ENCODE data around the gene ABCA6. TPM values are rescaled to one million over a fixed set of nuclear protein-coding genes. Genes with fewer than 3 reads are reported as not detected.

Gene ABCA6
- total and polyA plus RNA-seq, 5 experiments from 2014 or later = 0.15 to 0.70 (median 0.66) TPM; not detected in 2

DNA sequence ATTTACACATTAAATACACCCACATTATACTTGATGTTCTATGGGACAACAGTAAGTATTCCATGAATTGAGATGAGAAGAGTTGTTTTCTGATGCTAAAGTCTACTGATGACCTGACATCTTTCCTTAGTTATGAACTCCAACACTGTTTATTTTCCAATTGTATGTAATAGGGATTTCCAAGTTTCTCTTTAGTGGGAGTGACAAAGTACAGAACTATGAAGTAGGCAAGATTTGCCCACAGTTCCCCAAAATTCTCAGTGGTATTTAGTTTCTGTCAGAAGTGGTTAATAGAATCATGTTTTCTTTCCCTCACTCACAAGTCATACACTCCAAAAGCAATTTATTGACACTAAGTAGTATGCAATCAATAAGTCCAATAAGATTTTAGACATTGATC lies 22.5 kb upstream of the ABCA6 start:
- POLR2A ChIA-PET = no interaction called here
- Mint-ChIP-seq H3K27me3 (no peaks in the 10 kb centered on the region), H3K27ac (no peak overlapping the region), H3K9me3 (peaks cover 0 to 10% (median 0%) of the 10 kb centered on the region in 9 donors), H3K4me1 (no peaks in the 10 kb centered on the region), H3K4me3 (no peak overlapping the region), H3K36me3 (peaks cover 0 to 7% (median 2%) of the 10 kb centered on the region in 3 donors)
- ATAC-seq (no peak), DNase-seq (no peak)

DNA sequence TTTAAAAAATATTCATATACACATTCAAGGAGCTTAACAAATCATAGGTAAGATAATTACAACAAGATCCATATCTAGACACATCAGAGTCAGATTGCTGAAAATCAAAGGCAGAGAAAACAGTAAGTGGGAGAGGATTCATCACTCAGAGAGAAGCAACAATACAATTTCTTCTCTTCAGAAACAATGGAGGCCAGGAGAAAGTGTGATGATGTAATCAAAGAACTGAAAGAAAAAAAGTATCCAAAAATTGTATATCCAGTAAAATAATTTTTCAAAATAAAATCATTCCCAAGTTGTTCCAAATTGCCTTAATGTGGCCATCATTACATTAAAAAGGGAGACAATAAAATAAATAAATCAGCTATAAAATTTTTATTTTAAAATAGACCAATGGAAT lies 17.7 kb upstream of the ABCA6 start:
- DNase-seq (no peak), ATAC-seq (no peak)
- Mint-ChIP-seq H3K27me3 (no peaks in the 10 kb centered on the region), H3K9me3 (peaks cover 0 to 3% (median 0%) of the 10 kb centered on the region in 9 donors), H3K4me1 (no peaks in the 10 kb centered on the region), H3K27ac (no peak overlapping the region), H3K36me3 (peaks cover 3 to 7% (median 4%) of the 10 kb centered on the region in 3 donors), H3K4me3 (no peak overlapping the region)
- POLR2A ChIA-PET = no interaction called here

DNA sequence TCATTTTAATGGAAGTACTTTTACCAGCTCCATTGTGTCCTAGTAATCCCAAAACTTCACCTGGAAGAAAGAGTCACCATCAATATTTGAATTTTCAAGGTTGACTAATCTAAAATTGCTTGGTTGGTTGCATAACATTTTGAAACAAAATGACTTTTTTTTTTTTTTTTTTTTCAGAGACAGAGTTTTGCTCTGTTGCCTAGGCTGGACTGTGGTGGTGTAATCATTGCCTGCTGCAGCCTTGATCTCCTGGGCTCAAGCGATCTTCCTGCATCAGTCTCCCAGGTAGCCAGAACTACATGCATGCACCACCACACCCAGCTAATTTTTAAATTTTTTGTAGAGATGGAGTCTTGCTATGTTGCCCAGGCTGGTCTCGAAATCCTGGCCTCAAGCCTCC lies 12.6 kb upstream of the ABCA6 start:
- Mint-ChIP-seq H3K36me3 (peaks cover 9 to 26% (median 16%) of the 10 kb centered on the region in 3 donors), H3K4me1 (no peaks in the 10 kb centered on the region), H3K27me3 (no peaks in the 10 kb centered on the region), H3K4me3 (no peak overlapping the region), H3K27ac (no peak overlapping the region), H3K9me3 (peaks cover 0 to 3% (median 0%) of the 10 kb centered on the region in 9 donors)
- no peak for ATAC-seq
- DNase-seq = no peak
- POLR2A ChIA-PET = no interaction called here

DNA sequence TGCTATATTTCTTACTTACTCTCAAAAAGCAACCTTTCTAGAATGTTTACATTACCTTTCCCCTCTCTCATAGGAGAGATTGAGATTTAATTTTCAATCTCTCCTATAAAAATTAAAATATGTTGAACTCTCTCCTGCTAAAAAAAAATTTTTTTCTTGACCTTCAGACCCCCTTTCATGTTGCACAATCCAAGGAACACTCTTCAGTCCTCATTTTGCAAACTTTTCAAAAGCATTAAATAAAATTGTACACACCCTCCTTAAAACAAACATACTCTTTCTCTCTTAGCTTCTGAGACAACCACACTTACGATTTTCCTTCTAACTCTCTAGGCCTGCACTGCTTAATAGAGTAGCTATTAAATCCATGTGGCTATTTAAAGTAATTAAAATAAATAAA lies 8.6 kb upstream of the ABCA6 start:
- H3K27ac Mint-ChIP-seq = no peak overlapping the region
- POLR2A ChIA-PET = no interaction called here
- peaks cover 0 to 1% (median 0%) of the 10 kb centered on the region in 5 donors for H3K27me3 Mint-ChIP-seq
- no peak for DNase-seq
- H3K9me3 Mint-ChIP-seq = no peaks in the 10 kb centered on the region
- H3K4me3 Mint-ChIP-seq = no peak overlapping the region
- H3K4me1 Mint-ChIP-seq = no peaks in the 10 kb centered on the region
- peaks cover 4 to 24% (median 16%) of the 10 kb centered on the region in 3 donors for H3K36me3 Mint-ChIP-seq
- ATAC-seq = no peak

DNA sequence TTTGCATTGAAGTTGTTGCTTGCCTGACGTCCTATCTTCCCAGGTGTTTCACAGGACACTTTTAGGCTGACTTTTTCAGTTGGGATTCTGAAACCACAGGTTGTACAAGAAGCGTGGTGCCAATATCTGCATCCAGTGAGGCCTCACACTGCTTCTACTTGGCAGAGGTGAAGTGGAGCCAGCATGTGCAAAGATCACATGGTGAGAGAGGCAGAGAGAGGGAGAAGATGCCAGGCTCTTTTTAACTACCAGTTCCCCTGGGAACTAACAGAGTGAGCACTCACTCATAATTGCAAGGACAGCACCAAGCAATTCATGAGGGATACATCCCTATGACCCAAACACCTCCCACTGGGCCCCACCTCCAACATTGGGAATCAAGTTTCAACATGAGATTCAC lies 5.8 kb upstream of the ABCA6 start:
- Mint-ChIP-seq H3K27ac (no peak overlapping the region), H3K27me3 (peaks cover 2 to 9% (median 5%) of the 10 kb centered on the region in 5 donors), H3K4me3 (no peak overlapping the region), H3K4me1 (peaks cover 0 to 2% (median 0%) of the 10 kb centered on the region in 4 donors), H3K9me3 (no peaks in the 10 kb centered on the region), H3K36me3 (peaks cover 4 to 14% (median 7%) of the 10 kb centered on the region in 3 donors)
- POLR2A ChIA-PET = no interaction called here
- ATAC-seq (no peak), DNase-seq (no peak)

DNA sequence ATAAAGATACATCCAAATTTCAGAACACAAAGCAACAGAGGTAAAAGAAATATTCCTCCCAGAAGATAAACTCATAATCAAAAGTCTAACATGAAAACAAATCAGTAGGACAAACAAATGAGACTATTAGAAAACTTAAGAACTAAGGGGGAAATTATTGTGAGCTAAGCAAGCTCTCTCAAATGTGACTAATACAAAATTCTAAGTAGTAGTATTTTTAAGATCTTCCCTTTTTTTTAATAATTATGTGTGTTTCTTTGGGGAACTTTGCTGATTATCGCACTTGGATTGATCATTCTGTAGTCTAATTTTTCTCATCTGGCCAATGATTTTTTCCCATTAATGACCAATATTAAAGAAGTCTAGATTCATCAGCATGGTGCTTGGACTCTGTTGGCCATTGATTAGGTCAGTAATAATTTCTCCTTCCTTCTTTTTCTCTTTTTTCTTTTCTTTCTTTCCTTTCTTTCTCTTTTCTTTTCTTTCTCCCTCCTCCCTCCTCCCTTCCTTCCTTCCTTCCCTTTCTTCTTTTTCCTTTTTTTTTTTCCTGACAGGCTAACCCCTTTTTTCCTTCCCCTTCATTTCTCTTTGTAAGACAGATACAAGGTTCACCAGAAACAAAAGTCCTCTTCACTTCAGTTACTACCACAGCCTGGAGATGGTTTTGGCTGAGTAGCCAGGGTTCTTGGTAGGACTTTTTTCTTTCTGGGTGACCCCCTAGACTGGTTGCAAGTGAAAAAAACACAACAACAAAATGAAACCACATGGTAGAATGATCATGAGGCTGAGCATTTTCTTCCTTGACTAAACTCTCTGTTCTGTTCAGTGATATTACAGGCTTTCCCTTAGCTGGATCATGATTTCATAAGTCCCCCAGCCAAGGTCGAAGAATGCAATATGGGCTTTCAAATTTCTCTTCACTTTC lies 2.9 kb upstream of the ABCA6 start:
- Mint-ChIP-seq H3K27me3 (peaks cover 2 to 9% (median 5%) of the 10 kb centered on the region in 5 donors), H3K36me3 (peaks cover 3 to 5% (median 3%) of the 10 kb centered on the region in 3 donors), H3K9me3 (no peaks in the 10 kb centered on the region), H3K4me1 (peaks cover 0 to 2% (median 0%) of the 10 kb centered on the region in 4 donors), H3K4me3 (no peak overlapping the region), H3K27ac (no peak overlapping the region)
- DNase-seq (no peak), ATAC-seq (no peak)
- POLR2A ChIA-PET = no interaction called here

DNA sequence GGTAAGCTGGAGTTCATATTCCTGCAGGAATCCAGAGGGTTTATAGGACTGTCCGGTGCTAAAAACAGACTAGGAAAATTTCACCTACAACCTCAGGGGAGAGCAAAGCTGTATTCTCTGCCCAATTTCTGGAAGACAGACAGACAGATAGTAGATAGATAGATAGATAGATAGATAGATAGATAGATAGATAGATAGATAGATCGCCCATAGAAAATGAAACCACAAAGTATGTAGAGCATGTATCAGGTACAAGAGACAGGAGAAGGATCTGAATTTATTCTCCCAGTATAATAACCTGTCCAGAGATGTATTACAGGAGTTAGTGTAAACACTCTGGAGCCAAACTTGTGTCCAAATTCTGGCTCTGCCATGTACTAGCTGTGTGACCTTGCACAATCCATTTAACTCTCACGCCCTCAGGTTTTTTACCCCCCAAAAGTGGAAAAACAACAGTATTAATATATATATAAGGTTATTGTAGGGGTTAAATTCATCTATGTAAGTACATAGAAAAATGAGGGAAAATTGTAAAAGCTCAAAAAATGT lies 2.1 kb upstream of the ABCA6 start:
- DNase-seq (no peak), ATAC-seq (no peak)
- peaks cover 0 to 2% (median 0%) of the 10 kb centered on the region in 4 donors for H3K4me1 Mint-ChIP-seq
- H3K4me3 Mint-ChIP-seq = no peak overlapping the region
- H3K27me3 Mint-ChIP-seq = peaks cover 2 to 9% (median 6%) of the 10 kb centered on the region in 5 donors
- POLR2A ChIA-PET = no interaction called here
- H3K27ac Mint-ChIP-seq = no peak overlapping the region
- peaks cover 0 to 3% (median 1%) of the 10 kb centered on the region in 3 donors for H3K36me3 Mint-ChIP-seq
- H3K9me3 Mint-ChIP-seq = peaks cover 0 to 2% (median 0%) of the 10 kb centered on the region in 9 donors

DNA sequence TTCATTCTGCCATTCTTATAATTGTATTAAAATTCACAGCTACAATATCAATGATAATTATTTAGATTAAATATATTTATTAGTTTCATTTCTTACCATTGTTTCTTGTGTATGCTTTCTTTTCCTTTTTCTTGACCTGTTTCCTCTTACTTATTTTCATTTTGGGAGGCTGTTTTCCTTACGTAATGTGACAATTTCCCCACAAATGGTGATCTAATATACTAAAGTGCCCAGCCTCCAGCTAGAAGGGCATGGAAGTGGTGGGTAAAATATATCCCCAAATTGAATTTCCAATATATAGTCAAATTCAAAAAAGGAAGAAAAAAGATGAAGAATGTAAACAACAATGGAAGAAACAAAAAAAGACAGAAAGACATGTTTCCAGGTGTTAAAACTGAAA lies 1.5 kb upstream of the ABCA6 start:
- Mint-ChIP-seq H3K9me3 (peaks cover 0 to 2% (median 0%) of the 10 kb centered on the region in 9 donors), H3K4me1 (peaks cover 0 to 2% (median 0%) of the 10 kb centered on the region in 4 donors), H3K27me3 (peaks cover 2 to 9% (median 6%) of the 10 kb centered on the region in 5 donors), H3K27ac (no peak overlapping the region), H3K4me3 (no peak overlapping the region), H3K36me3 (peaks cover 0 to 3% (median 2%) of the 10 kb centered on the region in 3 donors)
- DNase-seq = no peak
- POLR2A ChIA-PET = no interaction called here
- no peak for ATAC-seq

DNA sequence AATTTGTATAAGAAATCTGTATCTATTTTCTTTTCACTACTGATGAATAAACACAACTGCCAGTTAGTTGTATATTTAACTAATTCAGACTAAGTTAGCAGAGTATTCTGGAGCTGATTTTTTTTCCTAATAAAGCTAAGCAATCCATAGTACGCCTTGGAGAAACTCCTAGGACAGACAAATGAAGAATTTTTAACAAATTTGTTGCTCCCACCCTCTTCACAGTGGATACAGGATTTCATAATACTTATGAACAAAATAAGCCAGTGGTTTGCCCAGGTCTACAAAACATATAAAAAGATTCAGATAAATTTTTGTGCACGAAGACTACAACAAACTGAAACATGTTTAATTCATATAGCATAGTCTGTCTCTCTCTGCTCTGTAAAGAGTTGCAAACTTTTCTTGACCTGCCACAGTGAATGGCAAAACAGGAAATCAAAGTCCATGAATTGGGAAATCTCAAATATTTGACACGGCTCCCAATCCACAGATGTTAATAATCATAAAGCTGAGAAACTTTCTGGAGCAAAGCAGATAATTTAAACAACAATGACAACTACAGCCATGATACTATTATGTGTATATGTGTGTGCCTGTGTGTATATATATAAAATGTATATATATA lies 594 bp upstream of the ABCA6 start:
- ATAC-seq (no peak), DNase-seq (no peak)
- Mint-ChIP-seq H3K27ac (no peak overlapping the region), H3K27me3 (peaks cover 2 to 9% (median 6%) of the 10 kb centered on the region in 5 donors), H3K36me3 (peaks cover under 1 to 6% (median 1%) of the 10 kb centered on the region in 3 donors), H3K4me1 (peaks cover 0 to 2% (median 0%) of the 10 kb centered on the region in 4 donors), H3K4me3 (no peak overlapping the region), H3K9me3 (peaks cover 0 to 4% (median 0%) of the 10 kb centered on the region in 9 donors)
- POLR2A ChIA-PET = no interaction called here

DNA sequence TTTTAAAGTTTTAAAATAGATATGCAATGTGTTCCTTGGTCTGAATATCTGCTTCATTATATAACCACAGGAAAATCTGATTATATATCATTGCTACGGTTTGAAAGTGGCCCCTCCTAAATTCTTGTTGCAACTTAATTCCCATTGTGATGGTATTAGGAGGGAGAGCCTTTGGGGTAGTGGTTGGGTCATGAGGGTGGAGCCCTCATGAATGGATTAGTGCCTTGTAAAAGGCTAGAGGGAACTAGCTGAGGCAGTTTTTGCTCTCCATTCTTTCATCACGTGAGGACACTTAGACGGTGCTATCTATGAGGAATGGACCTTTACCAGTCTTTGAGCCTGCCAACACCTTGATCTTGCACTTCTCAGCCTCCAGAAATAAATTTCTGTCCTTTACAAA lies 7.6 kb downstream of the ABCA6 start:
- DNase-seq = no peak
- POLR2A ChIA-PET = no interaction called here
- H3K27me3 Mint-ChIP-seq = peaks cover 0 to 2% (median 0%) of the 10 kb centered on the region in 5 donors
- peaks cover 0 to 24% (median 12%) of the 10 kb centered on the region in 3 donors for H3K36me3 Mint-ChIP-seq
- H3K27ac Mint-ChIP-seq = no peak overlapping the region
- peaks cover 0 to 10% (median 4%) of the 10 kb centered on the region in 9 donors for H3K9me3 Mint-ChIP-seq
- H3K4me1 Mint-ChIP-seq = no peaks in the 10 kb centered on the region
- ATAC-seq = no peak
- H3K4me3 Mint-ChIP-seq = no peak overlapping the region

DNA sequence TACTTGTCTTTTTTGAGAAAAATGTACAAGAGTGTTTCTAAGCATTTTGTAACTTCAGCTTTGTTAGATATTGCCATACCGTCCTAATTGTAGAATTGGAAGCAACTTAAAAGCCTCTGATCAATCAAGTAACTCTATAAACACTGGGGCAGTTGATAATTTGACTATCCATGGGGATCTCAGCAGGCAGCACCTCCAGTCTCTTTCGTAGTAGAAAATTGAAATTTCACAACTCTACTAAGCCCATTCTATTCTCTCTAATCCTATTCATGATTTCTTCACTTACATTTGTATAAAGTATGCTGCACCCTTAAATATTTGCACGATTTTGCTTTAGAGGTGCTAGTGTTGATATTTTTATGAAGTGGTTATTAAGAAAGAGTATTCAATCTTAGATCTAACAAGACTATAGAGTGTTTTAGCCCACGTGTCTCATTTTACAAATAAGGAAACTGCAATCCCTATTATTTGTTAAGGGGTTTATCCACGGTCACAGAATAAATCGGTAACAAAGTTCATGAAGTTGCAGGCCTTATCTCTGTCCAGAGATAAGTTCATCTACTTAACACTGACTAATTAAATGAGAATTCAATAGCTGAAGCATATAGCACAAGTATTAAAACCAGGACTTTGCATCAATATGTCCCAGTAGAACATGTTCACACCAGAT lies 10.9 kb downstream of the ABCA6 start:
- no peak overlapping the region for H3K4me3 Mint-ChIP-seq
- ATAC-seq (no peak), DNase-seq (no peak)
- H3K27me3 Mint-ChIP-seq = no peaks in the 10 kb centered on the region
- POLR2A ChIA-PET = no interaction called here
- no peak overlapping the region for H3K27ac Mint-ChIP-seq
- peaks cover 0 to 6% (median 5%) of the 10 kb centered on the region in 3 donors for H3K36me3 Mint-ChIP-seq
- no peaks in the 10 kb centered on the region for H3K4me1 Mint-ChIP-seq
- no peaks in the 10 kb centered on the region for H3K9me3 Mint-ChIP-seq

DNA sequence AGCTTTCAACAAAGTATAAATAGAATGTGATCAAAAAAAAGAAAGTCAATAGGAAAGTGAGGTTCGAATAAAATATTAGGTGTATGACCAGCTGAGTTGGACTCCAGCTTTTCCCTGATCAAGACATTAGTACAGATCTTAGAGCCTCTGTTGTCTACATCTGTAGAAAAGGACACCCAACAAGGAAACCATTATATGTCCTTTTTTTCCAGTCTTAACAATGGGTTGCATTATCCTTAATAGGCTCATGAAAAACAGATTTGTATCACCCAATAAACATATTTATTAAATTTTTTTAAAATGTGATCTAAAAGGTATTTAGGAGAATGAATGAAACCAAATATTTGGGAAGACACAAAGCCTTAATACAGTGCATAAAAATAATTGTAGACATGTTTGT lies 18.1 kb downstream of the ABCA6 start:
- ATAC-seq = no peak
- no peak for DNase-seq
- no peaks in the 10 kb centered on the region for H3K9me3 Mint-ChIP-seq
- peaks cover 0 to under 1% (median 0%) of the 10 kb centered on the region in 4 donors for H3K4me1 Mint-ChIP-seq
- POLR2A ChIA-PET = no interaction called here
- H3K27me3 Mint-ChIP-seq = peaks cover 0 to 7% (median 0%) of the 10 kb centered on the region in 5 donors
- H3K36me3 Mint-ChIP-seq = no peaks in the 10 kb centered on the region
- H3K4me3 Mint-ChIP-seq = no peak overlapping the region
- no peak overlapping the region for H3K27ac Mint-ChIP-seq

Measured in naive thymus-derived CD8-positive, alpha-beta T cell (primary cell).